GM18519 (cell line): ENCODE results near the gene MAFG.

Experiments used
- ATAC-seq: cut with Tn5 transposase; IDR thresholded peaks from one replicate; pipeline ENCODE4 v1.9.1; 2021; ENCODE audit warnings: mild to moderate bottlenecking, moderate library complexity; ENCODE audit not compliant: unreplicated experiment, low FRiP score

The MAFG gene

DNA sequence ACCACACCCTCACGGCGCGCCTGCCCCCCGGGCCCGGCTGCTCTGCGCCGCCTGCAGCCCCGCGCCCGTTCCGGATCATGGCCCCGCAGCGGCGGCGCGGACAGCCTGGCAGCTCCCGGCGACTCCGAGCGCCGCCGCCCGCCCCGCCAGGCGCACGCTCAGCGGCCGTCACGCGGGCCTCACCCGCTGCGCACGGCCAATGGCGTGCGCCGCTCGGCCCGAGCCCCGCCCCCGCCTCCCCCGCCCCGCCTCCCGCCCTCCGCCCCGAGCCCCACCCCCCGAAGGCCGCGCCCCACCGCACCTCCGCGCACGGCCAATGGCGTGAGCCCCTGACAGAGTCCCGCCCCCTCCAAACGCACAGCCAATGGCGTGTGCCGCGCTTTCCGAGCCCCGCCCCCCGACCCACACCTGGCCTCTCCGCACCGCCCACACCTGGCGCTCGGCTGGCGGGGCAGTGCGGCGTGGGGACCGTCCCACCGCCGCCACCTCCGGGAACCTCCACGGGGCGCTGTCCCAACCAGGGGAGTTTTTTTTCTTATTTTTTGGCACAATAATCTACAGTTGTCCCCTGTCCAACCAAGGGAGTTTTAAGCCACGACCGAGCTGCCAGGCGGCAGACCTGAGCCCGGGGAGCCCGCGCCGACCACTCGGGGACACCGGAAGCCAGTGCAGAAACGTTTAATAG lies 16.1 kb downstream of the MAFG start, which contains the start of gene PCYT2:
TSS of gene PCYT2 (minus strand) at position 123 of the 685 bp plus-strand sequence. CDS start at position 79, 44 bp downstream.
- ATAC-seq: peak; percentile 38

DNA sequence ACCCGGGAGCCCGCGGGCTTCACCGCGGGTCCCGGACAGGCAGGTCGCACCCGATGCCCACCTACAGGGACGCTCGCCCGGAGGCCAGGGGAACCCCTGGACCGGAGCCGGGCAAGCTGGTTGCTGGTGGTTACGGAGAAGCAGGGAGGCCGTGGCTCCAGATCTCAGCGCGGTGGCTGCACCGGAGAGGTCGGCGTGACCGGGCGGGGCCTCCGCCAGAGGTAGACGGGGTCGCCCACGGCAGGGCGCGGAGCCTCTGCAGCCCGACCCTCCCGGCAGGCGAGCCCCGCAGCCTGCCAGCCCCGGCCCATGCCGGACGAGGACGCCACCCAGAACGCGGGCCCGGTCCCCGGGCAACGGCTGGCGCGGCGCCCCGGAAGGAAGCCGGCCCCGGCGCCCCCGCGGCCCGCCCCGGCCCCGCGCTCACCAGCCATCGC lies 16.7 kb downstream of the MAFG start:
- ATAC-seq: peak; percentile 27

DNA sequence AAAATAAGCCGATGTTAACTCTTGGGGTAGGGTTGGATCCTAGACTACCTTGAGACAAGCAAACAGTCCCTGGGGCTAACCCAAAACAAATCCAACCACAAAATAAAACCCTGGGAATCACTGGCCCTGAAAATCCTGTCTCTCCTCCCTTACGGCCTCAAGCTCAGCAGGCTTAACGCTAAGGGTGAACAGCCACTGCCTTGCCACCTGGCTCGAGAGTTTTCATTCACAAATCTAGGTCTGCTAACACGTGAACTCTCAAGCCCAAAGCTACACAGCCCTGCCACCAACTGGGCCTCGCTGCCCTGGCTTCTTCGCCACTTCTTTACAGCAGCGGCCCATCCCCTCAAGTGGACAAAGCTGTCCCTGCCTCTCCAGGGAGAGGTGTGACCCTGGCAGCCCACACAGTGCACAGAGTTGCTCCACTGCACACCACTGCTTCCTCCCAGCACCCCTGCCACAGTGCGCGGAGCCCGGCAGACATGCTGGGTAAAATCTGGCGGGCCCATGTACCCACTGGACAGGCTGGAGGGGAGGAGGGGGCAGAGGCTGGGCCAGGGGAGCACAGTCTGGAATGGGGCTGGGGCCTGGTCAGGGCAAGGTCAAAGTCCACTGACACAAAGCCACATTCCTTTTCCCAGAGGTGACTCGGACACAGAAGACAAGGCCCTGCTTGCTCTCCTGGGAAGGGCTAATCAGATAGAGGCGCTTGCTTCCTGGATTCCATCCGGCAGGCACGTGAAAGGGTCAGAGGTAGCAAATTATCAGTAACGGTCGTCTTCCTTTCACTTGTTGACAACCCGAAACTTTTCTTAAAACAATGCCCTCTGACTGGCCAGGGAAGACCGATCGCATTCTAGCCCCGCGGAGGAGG lies 17.3 kb downstream of the MAFG start:
- no peak for ATAC-seq

GRCh38 chr17:81909231-81909630 lies 18.3 kb downstream of the MAFG start:
- no peak for ATAC-seq

DNA sequence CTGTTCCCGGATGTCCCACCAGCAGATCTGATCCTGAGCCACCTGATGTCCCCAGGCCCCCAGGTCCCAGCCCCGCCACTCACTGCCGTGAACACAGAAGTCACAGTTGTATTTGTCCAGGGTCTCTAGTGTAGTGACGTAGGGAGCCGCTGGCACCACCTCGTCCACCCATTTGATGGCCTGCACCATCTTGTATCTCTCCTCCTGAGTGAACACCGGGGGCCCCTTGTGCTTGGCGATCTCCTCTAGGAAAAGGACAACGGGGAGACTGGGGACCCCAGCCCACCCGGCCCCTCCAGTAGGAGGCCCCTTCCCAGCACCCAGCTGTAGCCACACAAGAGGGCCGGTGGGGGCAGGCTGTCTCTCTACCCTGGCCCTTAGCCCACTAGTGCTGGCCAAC lies 18.7 kb downstream of the MAFG start:
- ATAC-seq: no peak

- ATAC-seq: no peak
These were observed 20.1 kb downstream of the MAFG start for GRCh38 chr17:81907219-81908145.

GRCh38 chr17:81906476-81907218 lies 20.9 kb downstream of the MAFG start:
- ATAC-seq: no peak

DNA sequence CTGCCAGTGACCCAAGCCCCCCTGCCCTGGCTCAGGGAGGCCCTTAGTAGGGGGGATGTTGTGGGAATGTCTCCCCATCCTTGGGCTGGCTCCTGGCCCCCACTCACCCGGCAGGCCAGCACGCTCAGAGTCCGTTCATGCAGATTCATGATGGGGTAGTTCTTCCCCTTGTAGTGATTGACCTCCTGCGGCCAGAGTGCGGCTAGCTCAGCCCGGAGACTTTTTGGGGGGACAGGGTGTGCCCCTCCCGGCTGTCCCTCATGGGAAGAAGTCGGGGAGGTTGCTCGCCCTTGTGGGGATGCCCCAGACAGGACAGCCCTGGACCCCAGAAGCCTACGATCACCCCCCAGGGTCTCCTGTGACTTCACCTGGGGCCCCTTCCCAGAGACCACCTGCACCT lies 21.5 kb downstream of the MAFG start:
- no peak for ATAC-seq

DNA sequence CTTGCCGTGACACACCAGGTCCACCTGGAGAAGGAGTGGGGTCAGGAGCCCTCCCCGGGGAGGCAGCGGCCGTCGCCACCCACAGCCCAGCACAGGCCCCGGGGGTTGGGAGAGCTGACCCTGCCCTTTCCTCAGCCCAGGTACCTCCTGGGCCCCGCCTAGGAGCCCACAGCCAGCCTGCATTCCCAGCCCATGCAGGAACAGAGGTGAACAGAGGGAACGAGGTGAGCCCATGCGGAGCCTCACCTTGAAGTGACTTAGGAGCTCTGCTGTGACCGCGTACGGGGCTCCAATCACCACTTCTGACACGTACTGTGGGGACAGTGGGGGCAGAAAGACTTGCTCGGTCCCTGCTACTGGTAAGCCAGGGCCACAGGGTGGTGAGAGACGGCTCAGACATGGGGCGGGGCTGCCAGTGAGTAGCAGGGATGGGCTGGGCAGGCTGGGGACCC lies 22.1 kb downstream of the MAFG start:
- ATAC-seq: no peak

DNA sequence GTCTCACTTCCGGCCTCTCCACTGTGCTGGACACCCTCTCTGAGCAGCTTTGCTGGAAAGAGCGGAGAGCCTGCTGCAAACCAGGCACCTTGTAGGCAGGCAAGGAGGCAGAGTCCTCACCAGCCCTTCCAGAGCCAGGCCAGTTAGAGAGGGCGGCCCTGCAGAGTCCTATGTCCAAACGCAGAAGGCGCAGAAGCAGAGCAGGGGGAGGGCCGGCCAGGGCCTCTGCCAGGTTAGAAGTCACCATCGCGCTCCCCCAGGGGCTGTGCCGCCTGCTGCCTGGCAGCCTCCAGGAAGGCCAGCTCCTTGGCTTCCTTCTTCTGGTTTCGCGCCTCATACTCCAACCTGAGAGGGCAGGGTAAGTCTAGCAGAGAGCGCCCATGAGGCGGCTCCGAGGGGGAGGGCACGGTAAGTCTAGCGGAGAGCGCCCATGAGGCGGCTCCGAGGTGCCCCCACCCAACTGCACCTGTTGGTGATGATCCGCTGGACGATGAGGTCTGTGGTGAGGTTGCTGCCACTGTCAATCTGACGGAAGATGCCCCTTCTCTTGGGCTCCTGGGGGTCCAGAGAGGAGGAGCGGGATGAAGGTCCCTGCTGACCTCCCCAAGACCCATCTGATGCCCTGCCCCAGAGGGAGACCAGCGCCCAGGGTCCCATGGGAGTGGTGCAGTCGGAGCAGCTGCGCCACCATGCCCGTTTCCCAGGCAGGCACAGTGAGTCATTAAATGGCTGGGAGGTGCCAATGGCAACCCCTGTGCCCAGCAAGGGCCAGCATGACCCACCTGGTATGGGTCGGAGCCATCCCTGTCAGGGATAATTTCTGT lies 22.7 kb downstream of the MAFG start:
- ATAC-seq: no peak

GRCh38 chr17:81903896-81904599 lies 23.5 kb downstream of the MAFG start:
- ATAC-seq: no peak

- ATAC-seq: no peak
These were observed 24.1 kb downstream of the MAFG start for GRCh38 chr17:81903415-81903831.

DNA sequence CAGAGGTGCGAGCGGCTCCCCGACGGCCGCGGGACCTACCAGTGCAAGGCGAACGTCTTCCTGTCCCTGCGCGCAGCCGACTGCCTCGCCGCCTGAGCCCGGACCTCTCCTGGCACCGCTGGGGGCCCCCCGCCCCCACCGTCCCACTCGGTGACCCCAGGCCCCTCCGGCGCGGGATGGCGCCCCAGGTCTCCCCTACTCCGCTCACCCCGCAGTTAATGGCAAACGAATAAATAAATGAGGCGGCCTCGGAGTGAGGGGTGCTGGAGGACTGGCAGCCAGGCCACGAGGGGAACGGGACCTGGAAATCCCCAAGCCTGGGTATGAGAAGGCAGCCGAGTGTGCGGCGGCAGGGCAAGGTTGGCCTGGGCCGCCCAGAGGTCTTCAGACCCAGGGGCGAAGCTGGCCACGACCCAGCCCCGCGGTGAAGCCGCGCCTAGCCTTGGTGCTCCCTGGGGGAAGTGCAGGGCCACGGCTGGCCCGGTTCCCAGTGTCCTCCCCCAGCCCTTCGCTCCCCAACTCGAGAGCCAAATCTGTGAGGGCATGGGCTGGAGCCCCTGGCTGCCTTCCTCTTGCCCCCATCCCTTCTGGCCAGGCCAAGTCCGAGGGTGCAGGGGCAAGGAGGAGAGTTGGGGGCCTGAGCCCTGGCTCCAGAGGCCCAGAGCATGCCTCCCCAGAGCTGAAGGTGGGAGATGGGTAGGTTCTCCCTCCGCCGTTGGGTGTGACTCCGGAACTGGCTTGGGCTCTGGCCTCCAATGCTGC lies 24.7 kb downstream of the MAFG start:
- no peak for ATAC-seq

DNA sequence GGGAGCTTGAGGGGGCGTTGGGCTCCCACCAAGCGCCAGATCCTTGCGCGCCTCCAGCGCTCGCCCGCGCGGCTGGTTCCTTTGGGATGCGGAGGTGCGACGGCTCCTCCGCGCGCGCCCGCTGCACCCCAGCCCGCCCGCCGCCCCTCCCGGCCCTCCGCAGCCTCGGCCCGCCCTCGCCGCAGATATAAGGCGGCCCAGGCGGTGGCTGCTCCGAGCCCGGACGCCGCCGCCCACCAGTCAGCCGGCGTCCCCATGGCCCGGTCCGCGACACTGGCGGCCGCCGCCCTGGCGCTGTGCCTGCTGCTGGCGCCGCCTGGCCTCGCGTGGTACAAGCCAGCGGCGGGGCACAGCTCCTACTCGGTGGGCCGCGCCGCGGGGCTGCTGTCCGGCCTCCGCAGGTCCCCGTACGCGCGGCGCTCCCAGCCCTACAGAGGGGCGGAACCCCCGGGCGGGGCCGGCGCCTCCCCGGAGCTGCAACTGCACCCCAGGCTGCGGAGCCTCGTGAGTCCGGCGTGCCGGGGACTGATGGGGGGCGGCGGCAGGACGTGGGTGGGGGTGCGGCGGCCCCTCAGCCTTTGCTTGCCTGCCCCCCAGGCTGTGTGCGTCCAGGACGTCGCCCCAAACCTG lies 25.4 kb downstream of the MAFG start, which contains the start of gene NPB:
TSS of gene NPB (plus strand) at position 216 of the 630 bp plus-strand sequence. CDS start at position 256, 40 bp downstream.
- no peak for ATAC-seq

DNA sequence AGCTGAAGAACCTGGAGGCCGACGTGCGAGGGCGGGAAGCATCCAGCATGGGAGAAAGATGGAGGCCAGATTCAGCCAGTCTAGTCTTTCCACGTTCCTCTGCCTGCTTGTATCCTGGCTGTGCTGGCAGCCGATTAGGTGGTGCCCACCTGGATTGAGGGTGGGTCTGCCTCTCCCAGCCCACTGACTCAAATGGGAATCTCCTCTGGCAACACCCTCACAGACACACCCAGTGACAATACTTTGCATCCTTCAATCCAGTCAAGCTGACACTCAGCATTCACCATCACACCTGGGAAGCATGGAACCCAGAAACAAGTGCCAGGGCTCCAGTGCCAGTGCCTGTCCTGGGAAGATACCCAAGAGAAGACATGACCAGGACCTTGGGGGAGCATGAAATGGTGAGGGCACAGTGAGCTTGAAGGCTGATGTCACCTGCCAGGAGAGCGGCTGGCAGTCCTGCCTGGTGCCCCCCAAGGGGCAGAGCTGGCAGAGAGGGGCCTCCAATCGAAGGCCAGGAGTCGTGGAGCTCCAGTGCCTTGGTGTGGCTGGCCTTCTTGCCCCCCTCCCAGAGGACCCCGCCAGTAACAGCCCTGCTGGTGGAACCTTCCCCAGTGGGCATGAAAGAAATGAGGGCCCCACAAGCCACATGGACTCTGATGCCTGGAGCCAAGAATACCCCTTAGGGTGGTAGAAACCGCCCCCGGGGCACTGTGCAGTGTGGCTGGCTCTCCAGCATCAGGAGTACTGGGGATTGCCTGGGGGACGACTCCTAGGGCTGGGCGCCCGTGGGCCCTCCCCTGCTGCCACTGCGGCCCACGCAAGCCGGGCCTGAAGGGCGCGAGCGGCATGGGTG lies 26.1 kb downstream of the MAFG start:
- ATAC-seq: no peak

DNA sequence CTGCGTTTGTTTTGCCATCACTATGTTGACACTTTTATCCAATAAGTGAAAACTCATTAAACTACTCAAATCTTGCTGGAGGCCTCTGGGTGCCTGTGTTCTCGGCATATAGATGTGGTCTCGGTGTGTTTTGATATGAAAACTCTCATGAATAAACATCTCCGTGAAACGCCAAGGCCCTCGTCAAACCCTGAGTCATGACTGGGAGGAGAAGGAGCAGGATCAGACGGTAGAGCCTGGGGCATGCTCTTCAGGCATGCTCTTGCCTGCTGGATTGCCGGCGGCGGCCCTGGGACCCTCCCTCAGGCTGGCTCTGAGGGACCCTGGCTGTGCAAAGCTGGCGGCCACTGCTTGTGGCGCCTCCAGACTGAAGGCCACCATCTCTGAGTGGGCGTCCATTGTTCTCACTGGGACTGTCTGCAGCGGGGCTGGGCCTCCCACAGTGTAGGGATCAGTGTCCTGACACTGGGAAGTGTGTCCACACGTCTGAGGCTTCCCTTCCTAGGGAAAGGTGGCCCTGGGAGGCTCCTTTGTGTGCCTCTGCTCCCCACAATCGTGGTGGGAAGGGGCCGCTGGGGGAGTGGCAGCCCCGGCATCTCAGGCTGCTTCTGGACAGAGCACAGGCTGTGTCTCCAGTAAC lies 27.2 kb downstream of the MAFG start:
- no peak for ATAC-seq
